ACC112 (cell line): Measurements from ENCODE around the gene PTCRA.

Experiments
- H2AFZ ChIP-seq: fragments of 200-600 bp; sonication (generic); one replicate; pipeline ENCODE4 v1.6.0; 2017; ENCODE audit warnings: antibody characterized with exemption, low read length; ENCODE audit not compliant: unreplicated experiment
- H3K27ac ChIP-seq: fragments of 200-600 bp; sonication (generic); 2 replicates; pipeline ENCODE4 v1.5.1; 2014; ENCODE audit warnings: low read depth, mild to moderate bottlenecking, antibody characterized with exemption, low read length, moderate library complexity
- H3K27me3 ChIP-seq: fragments of 200-600 bp; sonication (generic); 2 replicates; pipeline ENCODE4 v1.6.1; 2014; ENCODE audit warnings: mild to moderate bottlenecking, antibody characterized with exemption, low read length, moderate library complexity, mixed read lengths; ENCODE audit not compliant: insufficient read depth
- H3K36me3 ChIP-seq: fragments of 200-600 bp; sonication (generic); 2 replicates; pipeline ENCODE4 v1.6.1; 2016; ENCODE audit warnings: mild to moderate bottlenecking, antibody characterized with exemption, low read length, moderate library complexity, mixed read lengths; ENCODE audit not compliant: insufficient read depth
- H3K4me1 ChIP-seq: fragments of 200-600 bp; sonication (generic); one replicate; pipeline ENCODE4 v1.6.1; 2016; ENCODE audit warnings: low read length, mixed read lengths; ENCODE audit not compliant: insufficient read depth, unreplicated experiment, control insufficient read depth
- H3K4me3 ChIP-seq: fragments of 200-600 bp; sonication (generic); 2 replicates; pipeline ENCODE4 v1.5.1; 2014; ENCODE audit warnings: mild to moderate bottlenecking, low read depth, low read length
- H3K79me2 ChIP-seq: fragments of 200-600 bp; sonication (generic); one replicate; pipeline ENCODE4 v1.6.0; 2016; ENCODE audit warnings: low read length; ENCODE audit not compliant: control insufficient read depth, unreplicated experiment, insufficient read depth

Gene PTCRA

DNA sequence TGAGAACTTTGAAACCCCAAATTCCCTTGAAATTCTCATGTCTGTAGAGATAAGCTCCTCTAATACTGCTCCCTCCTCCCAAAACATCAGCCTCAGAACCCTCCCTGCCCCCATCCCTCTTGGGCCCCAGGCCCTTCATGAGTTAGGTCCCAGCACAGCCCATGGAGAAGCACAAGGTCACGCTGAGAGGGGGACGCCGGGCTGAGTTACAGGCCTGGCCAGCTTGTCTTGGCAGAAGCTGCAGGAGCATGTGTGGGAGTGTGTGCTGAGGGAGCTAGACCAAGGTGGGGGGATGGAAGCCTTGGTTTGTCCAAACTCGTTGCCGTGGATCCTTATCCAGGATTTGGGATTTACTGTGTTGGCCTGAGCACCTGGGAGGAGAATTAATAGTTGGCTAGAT lies 8.5 kb upstream of the PTCRA start:
- no peaks in the 10 kb centered on the region for H3K4me1 ChIP-seq
- H2AFZ ChIP-seq: no peak overlapping the region
- H3K4me3 ChIP-seq: no peak overlapping the region
- no peaks in the 10 kb centered on the region for H3K36me3 ChIP-seq
- peaks cover 11% of the 10 kb centered on the region for H3K27me3 ChIP-seq
- no peaks in the 10 kb centered on the region for H3K79me2 ChIP-seq
- H3K27ac ChIP-seq: no peak overlapping the region

DNA sequence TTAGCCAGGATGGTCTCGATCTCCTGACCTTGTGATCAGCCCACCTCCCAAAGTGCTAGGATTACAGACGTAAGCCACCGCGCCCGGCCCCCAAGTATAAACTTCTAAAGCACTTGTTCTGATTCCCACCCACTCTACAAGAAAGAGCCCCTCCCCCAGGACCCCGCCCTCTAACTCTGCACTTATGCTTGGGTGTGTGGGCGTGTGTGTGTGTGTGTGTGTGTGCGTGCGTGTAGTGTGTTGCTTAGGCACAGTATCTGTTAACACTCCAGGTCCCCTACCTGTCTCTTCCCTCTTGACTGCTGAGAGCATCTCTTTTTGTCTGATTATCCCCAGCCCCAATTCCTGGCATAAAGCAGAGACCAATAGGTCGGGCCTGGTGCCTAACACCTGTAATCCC lies 6.0 kb upstream of the PTCRA start:
- Histone ChIP-seq H3K27ac (no peak overlapping the region), H3K27me3 (peaks cover 14% of the 10 kb centered on the region), H2AFZ (no peak overlapping the region), H3K79me2 (no peaks in the 10 kb centered on the region), H3K4me3 (no peak overlapping the region), H3K4me1 (no peaks in the 10 kb centered on the region), H3K36me3 (no peaks in the 10 kb centered on the region)

DNA sequence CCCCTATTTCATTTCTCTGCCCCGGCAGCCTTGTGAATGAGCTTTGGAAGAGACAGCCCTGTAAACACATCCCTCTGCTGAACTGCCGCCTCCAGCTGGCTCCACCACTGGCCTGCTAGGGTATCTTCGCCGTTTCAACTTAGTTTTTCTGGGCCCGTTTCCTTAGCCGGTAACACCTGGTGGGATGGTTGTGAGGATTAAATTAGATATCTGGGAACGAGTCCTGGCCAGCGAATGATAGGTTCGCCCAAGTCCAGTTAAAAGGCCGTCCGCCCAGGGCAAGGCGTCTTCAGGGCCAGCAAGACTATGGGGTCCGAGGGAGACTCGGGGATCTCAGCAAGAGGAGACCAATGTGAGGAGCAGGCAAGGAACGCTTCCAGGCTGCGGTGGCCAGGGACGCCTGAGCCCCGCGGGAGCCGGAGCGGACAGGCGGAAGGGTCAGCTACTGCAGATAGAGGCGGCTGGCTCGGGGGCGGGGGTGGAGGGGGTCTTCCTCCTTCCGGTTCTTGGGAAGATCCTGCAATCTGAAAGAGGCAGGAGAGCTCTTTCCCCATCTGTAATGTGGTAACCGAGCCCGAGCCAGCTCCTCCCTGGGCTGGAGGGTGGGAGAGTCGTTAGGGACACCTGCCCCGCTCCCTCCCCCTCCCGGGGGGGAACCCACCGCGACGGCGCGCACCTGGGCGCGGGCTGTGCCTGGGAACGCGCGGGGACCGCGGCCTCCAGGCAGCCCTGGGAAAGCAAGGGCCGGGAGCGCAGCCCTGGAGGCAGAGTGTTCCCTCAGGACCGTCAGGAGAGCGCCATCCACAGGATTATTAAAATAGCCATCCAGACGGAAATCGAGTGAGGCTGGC lies 4.5 kb upstream of the PTCRA start:
- Histone ChIP-seq H3K79me2 (no peaks in the 10 kb centered on the region), H3K36me3 (no peaks in the 10 kb centered on the region), H3K27me3 (peaks cover 14% of the 10 kb centered on the region), H2AFZ (peak overlapping the region; percentile 60), H3K4me3 (peak overlapping the region; percentile 49; the same call in 1 of the 2 replicates), H3K4me1 (no peaks in the 10 kb centered on the region), H3K27ac (no peak overlapping the region)

DNA sequence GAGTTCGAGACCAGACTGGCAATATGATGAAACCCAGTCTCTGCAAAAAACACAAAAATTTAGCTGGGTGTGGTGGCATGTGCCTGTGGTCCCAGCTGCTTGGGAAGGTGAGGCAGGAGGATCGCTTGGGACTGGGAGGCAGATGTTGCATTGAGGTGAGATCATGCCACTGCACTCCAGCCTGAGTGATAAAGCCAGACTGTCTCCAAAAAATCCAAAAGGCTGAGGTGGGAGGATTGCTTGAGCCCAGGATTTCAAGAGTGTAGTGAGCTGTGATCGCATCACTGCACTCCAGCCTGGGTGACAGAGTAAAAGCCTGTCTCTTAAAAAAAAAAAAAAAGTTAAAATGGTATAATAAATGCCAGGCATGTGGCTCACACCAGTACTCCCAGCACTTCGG lies 1.3 kb upstream of the PTCRA start:
- H3K4me3 ChIP-seq: no peak overlapping the region

DNA sequence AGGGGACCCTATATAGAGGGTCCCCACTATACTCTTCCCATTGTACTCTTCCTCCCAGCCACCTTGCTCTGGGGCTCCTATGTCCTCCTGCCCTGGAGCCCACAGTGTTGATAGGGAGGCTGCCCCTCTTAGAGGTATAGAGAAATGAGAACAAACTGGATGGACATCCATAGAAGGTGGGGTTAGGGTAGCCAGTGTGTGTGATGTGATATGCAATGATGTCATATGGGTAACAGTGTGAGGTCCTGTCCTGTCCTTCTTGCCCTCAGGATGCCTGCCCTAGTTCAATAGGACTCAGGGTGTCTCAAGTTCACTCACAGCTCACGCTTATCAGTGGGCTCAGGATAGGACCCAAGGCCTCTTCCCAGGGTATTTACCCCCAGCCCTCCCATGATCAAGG lies 435 bp downstream of the PTCRA start:
- H3K79me2 ChIP-seq: no peaks in the 10 kb centered on the region
- H3K36me3 ChIP-seq: no peaks in the 10 kb centered on the region
- no peak overlapping the region for H3K4me3 ChIP-seq
- H3K27me3 ChIP-seq: peaks cover 11% of the 10 kb centered on the region
- no peak overlapping the region for H3K27ac ChIP-seq
- peaks cover 4% of the 10 kb centered on the region for H3K4me1 ChIP-seq
- H2AFZ ChIP-seq: no peak overlapping the region

More for the DNA sequence above, 1.3 kb upstream of the PTCRA start:
- Histone ChIP-seq H3K27ac (no peak overlapping the region), H2AFZ (no peak overlapping the region), H3K4me1 (no peaks in the 10 kb centered on the region), H3K36me3 (no peaks in the 10 kb centered on the region), H3K79me2 (no peaks in the 10 kb centered on the region), H3K27me3 (peaks cover 14% of the 10 kb centered on the region)

DNA sequence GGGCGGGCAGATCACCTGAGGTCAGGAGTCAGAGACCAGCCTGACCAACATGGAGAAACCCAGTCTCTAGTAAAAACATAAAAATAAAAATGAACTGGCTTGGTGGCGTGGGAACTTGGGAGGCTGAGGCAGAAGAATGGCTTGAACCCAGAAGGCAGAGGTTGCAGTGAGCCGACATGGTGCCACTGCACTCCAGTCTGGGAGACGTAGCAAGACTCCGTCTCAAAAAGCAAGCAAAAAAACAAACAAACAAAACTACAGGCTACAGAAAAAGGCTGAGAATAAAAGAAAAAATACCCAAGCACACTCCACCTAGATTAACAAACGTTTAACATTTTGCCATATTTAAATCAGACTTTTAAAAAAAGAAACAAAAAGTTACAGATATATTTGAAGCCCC lies 5.9 kb downstream of the PTCRA start:
- Histone ChIP-seq H2AFZ (no peak overlapping the region), H3K79me2 (no peaks in the 10 kb centered on the region), H3K27me3 (no peaks in the 10 kb centered on the region), H3K4me1 (peaks cover 6% of the 10 kb centered on the region), H3K27ac (no peak overlapping the region), H3K36me3 (no peaks in the 10 kb centered on the region), H3K4me3 (no peak overlapping the region)

DNA sequence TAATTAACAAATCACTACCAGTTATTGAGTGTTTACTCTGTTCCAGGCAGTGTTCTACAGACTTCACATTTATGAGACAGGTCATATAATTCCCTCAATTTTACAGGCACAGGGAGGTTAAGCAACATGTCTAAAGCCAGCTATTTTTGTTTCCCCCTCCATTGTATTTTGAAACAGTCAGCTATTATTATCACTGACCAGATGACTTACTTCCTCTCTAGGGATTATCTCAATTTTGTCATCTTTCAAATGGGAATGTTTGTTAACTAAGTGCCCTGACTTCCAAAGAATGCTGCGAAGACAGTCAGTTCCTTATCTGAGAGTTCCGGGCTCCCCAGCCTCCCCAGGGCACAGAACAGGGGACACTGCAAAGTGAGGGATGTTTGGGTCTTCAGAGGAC lies 7.8 kb downstream of the PTCRA start:
- no peak overlapping the region for H3K27ac ChIP-seq

DNA sequence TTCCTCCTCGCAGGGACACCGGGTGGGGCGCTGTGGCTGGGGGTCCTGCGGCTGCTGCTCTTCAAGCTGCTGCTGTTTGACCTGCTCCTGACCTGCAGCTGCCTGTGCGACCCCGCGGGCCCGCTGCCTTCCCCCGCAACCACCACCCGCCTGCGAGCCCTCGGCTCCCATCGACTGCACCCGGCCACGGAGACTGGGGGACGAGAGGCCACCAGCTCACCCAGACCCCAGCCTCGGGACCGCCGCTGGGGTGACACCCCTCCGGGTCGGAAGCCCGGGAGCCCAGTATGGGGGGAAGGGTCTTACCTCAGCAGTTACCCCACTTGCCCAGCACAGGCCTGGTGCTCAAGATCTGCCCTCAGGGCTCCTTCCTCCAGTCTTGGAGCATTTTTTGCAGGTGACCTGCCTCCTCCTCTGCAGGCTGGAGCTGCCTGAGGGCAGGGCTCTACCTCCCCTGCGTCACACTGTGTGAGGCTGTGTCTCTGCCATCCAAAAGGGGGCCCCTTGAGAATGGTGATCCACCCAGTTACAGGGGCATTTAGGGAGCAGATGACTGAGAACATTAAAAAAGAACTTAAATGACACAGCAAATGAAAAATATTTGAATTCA lies 9.5 kb downstream of the PTCRA start:
- Histone ChIP-seq H2AFZ (no peak overlapping the region), H3K36me3 (no peaks in the 10 kb centered on the region), H3K27me3 (no peaks in the 10 kb centered on the region), H3K79me2 (peaks cover 2% of the 10 kb centered on the region), H3K27ac (no peak overlapping the region), H3K4me3 (no peak overlapping the region), H3K4me1 (peaks cover 8% of the 10 kb centered on the region)

More for the DNA sequence above, 7.8 kb downstream of the PTCRA start:
- Histone ChIP-seq H2AFZ (no peak overlapping the region), H3K27me3 (no peaks in the 10 kb centered on the region), H3K79me2 (no peaks in the 10 kb centered on the region), H3K4me3 (no peak overlapping the region), H3K36me3 (no peaks in the 10 kb centered on the region), H3K4me1 (peaks cover 11% of the 10 kb centered on the region)

DNA sequence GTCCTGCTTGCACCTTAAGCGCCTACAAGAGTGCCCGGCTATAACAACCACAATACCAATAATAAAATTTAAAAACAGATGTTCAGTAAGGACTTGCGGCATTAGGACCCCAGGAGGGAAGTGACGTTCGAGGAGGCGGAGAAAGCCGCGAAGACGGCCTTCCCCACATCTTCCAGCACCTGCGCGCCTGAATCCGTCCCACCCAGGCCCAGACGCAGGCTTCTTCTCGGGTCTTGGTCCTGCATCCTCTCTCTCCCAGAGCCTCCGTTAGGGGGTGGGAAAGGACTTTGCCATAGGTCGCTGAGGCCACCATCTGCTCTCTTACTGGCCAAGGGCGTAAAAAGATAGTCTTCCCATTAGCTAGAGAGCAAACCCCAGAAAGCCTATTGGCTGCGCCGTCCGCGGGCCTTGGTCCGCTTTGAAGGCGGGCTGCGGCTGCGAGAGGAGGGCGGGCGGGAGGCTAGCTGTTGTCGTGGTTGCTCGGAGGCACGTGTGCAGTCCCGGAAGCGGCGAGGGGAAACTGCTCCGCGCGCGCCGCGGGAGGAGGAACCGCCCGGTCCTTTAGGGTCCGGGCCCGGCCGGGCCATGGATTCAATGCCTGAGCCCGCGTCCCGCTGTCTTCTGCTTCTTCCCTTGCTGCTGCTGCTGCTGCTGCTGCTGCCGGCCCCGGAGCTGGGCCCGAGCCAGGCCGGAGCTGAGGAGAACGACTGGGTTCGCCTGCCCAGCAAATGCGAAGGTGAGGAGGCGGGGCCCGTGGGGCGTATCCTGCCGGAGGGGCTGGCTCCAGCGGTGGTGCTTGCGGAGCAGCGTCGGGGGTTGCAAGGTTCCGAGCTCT lies 13.3 kb downstream of the PTCRA start, which contains the start of gene CNPY3:
Gene CNPY3 (plus strand): TSS at position 495 of the 835 bp plus-strand sequence. CDS start 91 bp downstream, at position 586.
- Histone ChIP-seq H3K79me2 (peaks cover 30% of the 10 kb centered on the region), H3K27ac (peak within 1 kb of the TSS; percentile 82), H3K4me1 (peaks cover 13% of the 10 kb centered on the region), H3K36me3 (no peaks in the 10 kb centered on the region), H2AFZ (peak within 1 kb of the TSS; percentile 97), H3K27me3 (no peaks in the 10 kb centered on the region), H3K4me3 (peak within 1 kb of the TSS; percentile 92)

DNA sequence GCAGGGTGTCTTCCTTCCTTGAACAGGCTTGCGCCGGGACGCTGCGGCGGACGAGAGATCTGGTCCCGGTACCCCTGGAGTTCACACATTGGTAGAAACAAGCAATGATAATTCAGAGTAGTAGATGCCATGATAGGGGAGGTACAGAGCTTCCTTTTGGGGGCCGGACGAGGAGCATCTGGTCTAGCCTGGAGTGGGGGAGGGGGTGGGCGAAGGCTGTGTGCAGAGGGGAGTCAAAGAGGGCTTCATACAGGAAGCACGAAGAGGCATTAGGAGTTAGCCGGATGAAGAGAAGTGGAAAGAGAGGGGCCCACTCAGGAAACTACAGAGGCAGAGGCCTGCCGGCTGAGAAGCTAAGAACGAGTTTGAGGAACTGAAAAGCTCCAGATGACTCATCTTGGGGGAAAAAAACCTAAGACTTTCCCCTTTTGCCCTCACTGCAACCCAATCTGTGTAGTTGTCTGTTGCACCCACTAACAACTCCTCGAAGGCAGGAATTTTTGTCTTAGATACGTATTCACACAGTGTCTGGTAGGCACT lies 14.0 kb downstream of the PTCRA start:
- Histone ChIP-seq H3K27me3 (no peaks in the 10 kb centered on the region), H3K27ac (peak overlapping the region; percentile 82), H3K36me3 (no peaks in the 10 kb centered on the region), H3K4me1 (peaks cover 13% of the 10 kb centered on the region), H3K4me3 (peak overlapping the region; percentile 92), H3K79me2 (peaks cover 33% of the 10 kb centered on the region), H2AFZ (peak overlapping the region; percentile 93)
